ENCODE results near the gene SELP. TPM values are rescaled to one million over a fixed set of nuclear protein-coding genes. Genes with fewer than 3 reads are reported as not detected.

The SELP gene
- total RNA-seq, 1 experiment from 2014 or later, result 0.17 TPM

GRCh38 chr1:169563019-169563615, 66.8 kb downstream of the SELP start:
- H3K4me1 Mint-ChIP-seq, result no peaks in the 10 kb centered on the region
- H3K9me3 Mint-ChIP-seq, result peaks cover 21% of the 10 kb centered on the region
- no peaks in the 10 kb centered on the region for H3K27me3 Mint-ChIP-seq (ENCODE audit: low read depth)
- DNase-seq (ENCODE audit: low spot score) (no peak), ATAC-seq (no peak)
- no peaks in the 10 kb centered on the region; the same call in 1 of the 2 replicates for H3K36me3 Mint-ChIP-seq
- TF ChIP-seq ZMAT4 (CRISPR knock-in tag; IDR thresholded peaks at IDR 0.05) (no peak), JUN (CRISPR knock-in tag; IDR thresholded peaks at IDR 0.05) (no peak), MXD4 (CRISPR knock-in tag; IDR thresholded peaks at IDR 0.05; ENCODE audit: borderline replicate concordance) (no peak), HMGXB4 (CRISPR knock-in tag; IDR thresholded peaks at IDR 0.05) (no peak), ZNF121 (CRISPR knock-in tag; IDR thresholded peaks at IDR 0.05) (no peak), USF2 (CRISPR knock-in tag; IDR thresholded peaks at IDR 0.05) (no peak)
- H3K4me3 Mint-ChIP-seq, result no peak overlapping the region
- CTCF ChIA-PET, result no interaction called here
- no peak overlapping the region for H3K27ac Mint-ChIP-seq
- POLR2A ChIA-PET, result no interaction called here

- Mint-ChIP-seq H3K27ac (no peak overlapping the region), H3K4me1 (peaks cover 8% of the 10 kb centered on the region; the same call in 1 of the 2 replicates), H3K36me3 (no peaks in the 10 kb centered on the region; the same call in 1 of the 2 replicates), H3K9me3 (peaks cover 21% of the 10 kb centered on the region), H3K27me3 (ENCODE audit: low read depth) (no peaks in the 10 kb centered on the region), H3K4me3 (no peak overlapping the region)
- ChIA-PET POLR2A (no interaction called here), CTCF (no interaction called here)
- DNase-seq (ENCODE audit: low spot score) (no peak), ATAC-seq (no peak)
- TF ChIP-seq KAT7 (CRISPR knock-in tag; IDR thresholded peaks at IDR 0.05; ENCODE audit: borderline replicate concordance) (no peak), E2F1 (CRISPR knock-in tag; IDR thresholded peaks at IDR 0.05) (no peak), ZNF281 (CRISPR knock-in tag; IDR thresholded peaks at IDR 0.05) (no peak), HMGA2 (CRISPR knock-in tag; IDR thresholded peaks at IDR 0.05) (no peak), E2F5 (CRISPR knock-in tag; IDR thresholded peaks at IDR 0.05) (no peak)
Measured at GRCh38 chr1:169561692-169562091, 68.2 kb downstream of the SELP start.

- H3K4me1 Mint-ChIP-seq, result peaks cover 9% of the 10 kb centered on the region; the same call in 1 of the 2 replicates
- ChIA-PET POLR2A (no interaction called here), CTCF (interaction anchor here (0.9 to 1.3 kb wide), 2 partner anchors 11 to 39 kb away, joined by 3 to 6 read pairs; no protein-coding TSS in a partner anchor)
- H3K27me3 Mint-ChIP-seq (ENCODE audit: low read depth), result no peaks in the 10 kb centered on the region
- no peak overlapping the region for H3K4me3 Mint-ChIP-seq
- ATAC-seq (peak; percentile 62), DNase-seq (ENCODE audit: low spot score) (no peak)
- H3K9me3 Mint-ChIP-seq, result no peaks in the 10 kb centered on the region
- no peaks in the 10 kb centered on the region for H3K36me3 Mint-ChIP-seq
- no peak overlapping the region for H3K27ac Mint-ChIP-seq
- TF ChIP-seq ZNF281 (CRISPR knock-in tag; IDR thresholded peaks at IDR 0.05) (no peak), ZNF232 (CRISPR knock-in tag; IDR thresholded peaks at IDR 0.05) (no peak), TP53 (CRISPR knock-in tag; IDR thresholded peaks at IDR 0.05) (no peak), MYBL2 (CRISPR knock-in tag; IDR thresholded peaks at IDR 0.05) (no peak), IRF1 (CRISPR knock-in tag; IDR thresholded peaks at IDR 0.05) (no peak), MAX (CRISPR knock-in tag; IDR thresholded peaks at IDR 0.05) (no peak), SP1 (CRISPR knock-in tag; conservative IDR thresholded peaks at IDR 0.05) (no peak), ETV6 (CRISPR knock-in tag; IDR thresholded peaks at IDR 0.05) (no peak)
Measured at GRCh38 chr1:169557131-169557530, 72.8 kb downstream of the SELP start.
